Right atrium auricular region (tissue), 2 donors: Measurements from ENCODE around the gene MB. TPM values are rescaled to one million over a fixed set of nuclear protein-coding genes. Genes with fewer than 3 reads are reported as not detected.
"Not testable (repeated sequence)": the region's sequence is repeated elsewhere in the genome, so short reads cannot be mapped to it uniquely, and the experiment has no call there.

Source experiments
- DNase-seq: peaks from one replicate; pipeline ENCODE4 v3.0.0-alpha.2; 2019; ENCODE audit warnings: low spot score
- H3K27ac ChIP-seq, 2 donors: fragments of 200-600 bp; sonication (generic); 1 replicate in 1 of 2; 2 replicates in 1 of 2; pipeline ENCODE4 v1.5.1; 2016 to 2019
- H3K27me3 ChIP-seq, 2 donors: fragments of 200-600 bp; sonication (generic); one replicate each; pipeline versions ENCODE4 v1.5.1 to v1.6.0; 2017 to 2019
- H3K36me3 ChIP-seq: fragments of 200-600 bp; sonication (generic); one replicate; pipeline ENCODE4 v1.5.1; 2016
- H3K4me1 ChIP-seq, 2 donors: fragments of 200-600 bp; sonication (generic); one replicate each; pipeline versions ENCODE4 v1.5.1 to v1.6.0; 2017 to 2019
- H3K4me3 ChIP-seq, 2 donors: fragments of 200-600 bp; sonication (generic); 1 replicate in 1 of 2; 2 replicates in 1 of 2; pipeline ENCODE4 v1.5.1; 2017 to 2019; ENCODE audit warnings: mild to moderate bottlenecking in 1 of 2, moderate library complexity in 1 of 2
- H3K9me3 ChIP-seq, 2 donors: fragments of 200-600 bp; sonication (generic); one replicate each; pipeline ENCODE4 v1.5.1; 2019
- CTCF ChIP-seq, 2 donors: fragments of 200-600 bp; sonication (generic); IDR thresholded peaks; one replicate each; pipeline ENCODE4 v1.5.1; 2019; ENCODE audit warnings: antibody characterized with exemption in 2 of 2
- total RNA-seq, 2 donors: library from RNA; depleted of rRNA; stranded (reverse); fragments of >200 nt; gene quantifications; one replicate each; pipeline ENCODE4 v1.1.0, GENCODE V29; 2016

The MB gene
- 1,000 to 10,000 TPM; 6,650 to 9,762 TPM for total RNA-seq

GRCh38 chr22:35617137-35617755 lies at the start of gene MB:
Gene MB, minus strand, starts transcription at chr22:35617329. Its CDS starts 72 bp downstream, at chr22:35617257.
- Histone ChIP-seq H3K27ac (peak within 1 kb of the TSS; percentile 89 to 92), H3K9me3 (no peaks in the 10 kb centered on the region), H3K4me3 (peak within 1 kb of the TSS; percentile 50 to 55), H3K4me1 (peaks cover 0 to 32% of the 10 kb centered on the region in 2 donors), H3K36me3 (peaks cover 25% of the 10 kb centered on the region), H3K27me3 (no peaks in the 10 kb centered on the region)
- DNase-seq = peak; percentile 68
- no peak for TF ChIP-seq CTCF (IDR thresholded peaks at IDR 0.05)

GRCh38 chr22:35666699-35667098 lies 49.6 kb upstream of the MB start:
- peaks cover 0 to 12% of the 10 kb centered on the region in 2 donors for H3K4me1 ChIP-seq
- not testable (repeated sequence) for H3K27me3 ChIP-seq, H3K9me3 ChIP-seq, DNase-seq, H3K27ac ChIP-seq, H3K4me3 ChIP-seq, H3K36me3 ChIP-seq

GRCh38 chr22:35664955-35665587 lies 47.9 kb upstream of the MB start:
- no peak overlapping the region for H3K27ac ChIP-seq
- H3K9me3 ChIP-seq = peaks cover 0 to 5% of the 10 kb centered on the region in 2 donors
- no peaks in the 10 kb centered on the region for H3K36me3 ChIP-seq
- H3K4me3 ChIP-seq = no peak overlapping the region
- no peaks in the 10 kb centered on the region for H3K27me3 ChIP-seq
- peaks cover 0 to 12% of the 10 kb centered on the region in 2 donors for H3K4me1 ChIP-seq
- no peak for DNase-seq
- TF ChIP-seq CTCF (IDR thresholded peaks at IDR 0.05) = no peak

GRCh38 chr22:35663371-35663770 lies 46.2 kb upstream of the MB start:
- no peak overlapping the region for H3K4me3 ChIP-seq
- peak overlapping the region; percentile 44 to 48 for H3K27ac ChIP-seq
- H3K36me3 ChIP-seq = peaks cover 13% of the 10 kb centered on the region
- no peak for DNase-seq
- H3K27me3 ChIP-seq = no peaks in the 10 kb centered on the region
- no peak for TF ChIP-seq CTCF (IDR thresholded peaks at IDR 0.05)
- H3K9me3 ChIP-seq = peaks cover 0 to 5% of the 10 kb centered on the region in 2 donors
- peaks cover 0 to 12% of the 10 kb centered on the region in 2 donors for H3K4me1 ChIP-seq

- Histone ChIP-seq H3K9me3 (peaks cover 0 to 5% of the 10 kb centered on the region in 2 donors), H3K36me3 (peaks cover 18% of the 10 kb centered on the region), H3K27me3 (no peaks in the 10 kb centered on the region), H3K4me3 (no peak overlapping the region), H3K4me1 (peaks cover 0 to 12% of the 10 kb centered on the region in 2 donors), H3K27ac (peak overlapping the region; percentile 44 to 48)
- TF ChIP-seq CTCF (IDR thresholded peaks at IDR 0.05) = no peak
- no peak for DNase-seq
These were observed 45.8 kb upstream of the MB start for GRCh38 chr22:35662914-35663313.

DNA sequence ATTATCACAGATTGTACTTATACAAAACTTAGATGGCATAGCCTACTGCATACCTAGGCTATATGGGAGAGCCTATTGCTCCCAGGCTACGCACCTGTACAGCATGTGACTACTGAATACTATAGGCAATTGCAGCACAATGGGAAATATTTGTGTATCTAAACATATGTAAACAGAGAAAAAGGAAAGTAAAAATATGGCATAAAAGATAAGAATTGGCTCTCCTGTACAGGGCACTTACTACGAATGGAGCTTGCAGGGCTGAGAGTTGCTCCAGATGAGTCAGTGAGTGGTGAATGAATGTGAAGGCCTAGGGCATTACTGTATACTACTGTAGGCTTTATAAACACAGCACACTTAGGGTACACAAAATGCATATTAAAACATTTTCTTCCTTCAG lies 44.3 kb upstream of the MB start:
- peaks cover 0 to 12% of the 10 kb centered on the region in 2 donors for H3K4me1 ChIP-seq
- H3K9me3 ChIP-seq = peaks cover 0 to 3% of the 10 kb centered on the region in 2 donors
- no peak for DNase-seq
- no peak overlapping the region for H3K4me3 ChIP-seq
- TF ChIP-seq CTCF (IDR thresholded peaks at IDR 0.05) = no peak
- H3K36me3 ChIP-seq = peaks cover 31% of the 10 kb centered on the region
- no peaks in the 10 kb centered on the region for H3K27me3 ChIP-seq
- H3K27ac ChIP-seq = no peak overlapping the region
